Right renal cortex interstitium (tissue), 3 donors: ENCODE results near the gene AGTPBP1. TPM values are rescaled to one million over a fixed set of nuclear protein-coding genes. Genes with fewer than 3 reads are reported as not detected.

ENCODE experiments used
- DNase-seq, 3 donors: peaks; one replicate each; pipeline ENCODE4 v3.0.0-alpha.2; 2013; ENCODE audit warnings: low read depth in 3 of 3, low spot score in 2 of 3
- polyA plus RNA-seq, 3 donors: library from polyadenylated mRNA; unstranded; fragments of 120-200 nt; gene quantifications; one replicate each; pipeline ENCODE4 v1.2.1, GENCODE V29; 2013; ENCODE audit not compliant: insufficient read length in 3 of 3

AGTPBP1 gene
- polyA plus RNA-seq, 3 donors = 26.0 to 29.5 (median 28.5) TPM

- DNase-seq = no peak
Observed at GRCh38 chr9:85547599-85547998, 194.2 kb downstream of the AGTPBP1 start.

GRCh38 chr9:85543196-85543595 is 198.6 kb downstream of the AGTPBP1 start:
- no peak for DNase-seq

- DNase-seq = no peak
Observed at GRCh38 chr9:85541876-85542275, 199.9 kb downstream of the AGTPBP1 start.

GRCh38 chr9:85536514-85536913 is 205.2 kb downstream of the AGTPBP1 start:
- no peak for DNase-seq

- no peak for DNase-seq
Observed at GRCh38 chr9:85536076-85536475, 205.7 kb downstream of the AGTPBP1 start.

- DNase-seq = no peak
Observed at GRCh38 chr9:85534340-85534739, 207.4 kb downstream of the AGTPBP1 start.

GRCh38 chr9:85533538-85533937 is 208.2 kb downstream of the AGTPBP1 start:
- DNase-seq = no peak

- DNase-seq = no peak
Observed at GRCh38 chr9:85530721-85531120, 211.0 kb downstream of the AGTPBP1 start.

- DNase-seq = no peak
Observed at GRCh38 chr9:85528607-85529006, 213.1 kb downstream of the AGTPBP1 start.

- no peak for DNase-seq
Observed at GRCh38 chr9:85528142-85528541, 213.6 kb downstream of the AGTPBP1 start.

GRCh38 chr9:85527331-85528020 is 214.3 kb downstream of the AGTPBP1 start:
- no peak for DNase-seq

- DNase-seq = no peak
Observed at GRCh38 chr9:85524531-85524930, 217.2 kb downstream of the AGTPBP1 start.

- DNase-seq = no peak
Observed at GRCh38 chr9:85523202-85523601, 218.6 kb downstream of the AGTPBP1 start.

- DNase-seq = peak; percentile 41 to 56 (median 46)
Observed at GRCh38 chr9:85522459-85523092, 219.2 kb downstream of the AGTPBP1 start.

GRCh38 chr9:85521371-85522197 is 220.2 kb downstream of the AGTPBP1 start:
- DNase-seq = no peak

- no peak for DNase-seq
Observed at GRCh38 chr9:85516976-85517637, 224.6 kb downstream of the AGTPBP1 start.

GRCh38 chr9:85516455-85516854 is 225.3 kb downstream of the AGTPBP1 start:
- no peak for DNase-seq

- DNase-seq = no peak
Observed at GRCh38 chr9:85515021-85515420, 226.7 kb downstream of the AGTPBP1 start.

- no peak for DNase-seq
Observed at GRCh38 chr9:85514256-85514655, 227.5 kb downstream of the AGTPBP1 start.

- no peak for DNase-seq
Observed at GRCh38 chr9:85511746-85512145, 230.0 kb downstream of the AGTPBP1 start.
